ENCODE data around the gene LAMB1.
"Not testable (repeated sequence)": the region's sequence is repeated elsewhere in the genome, so short reads cannot be mapped to it uniquely, and the experiment has no call there.

LAMB1 gene

DNA sequence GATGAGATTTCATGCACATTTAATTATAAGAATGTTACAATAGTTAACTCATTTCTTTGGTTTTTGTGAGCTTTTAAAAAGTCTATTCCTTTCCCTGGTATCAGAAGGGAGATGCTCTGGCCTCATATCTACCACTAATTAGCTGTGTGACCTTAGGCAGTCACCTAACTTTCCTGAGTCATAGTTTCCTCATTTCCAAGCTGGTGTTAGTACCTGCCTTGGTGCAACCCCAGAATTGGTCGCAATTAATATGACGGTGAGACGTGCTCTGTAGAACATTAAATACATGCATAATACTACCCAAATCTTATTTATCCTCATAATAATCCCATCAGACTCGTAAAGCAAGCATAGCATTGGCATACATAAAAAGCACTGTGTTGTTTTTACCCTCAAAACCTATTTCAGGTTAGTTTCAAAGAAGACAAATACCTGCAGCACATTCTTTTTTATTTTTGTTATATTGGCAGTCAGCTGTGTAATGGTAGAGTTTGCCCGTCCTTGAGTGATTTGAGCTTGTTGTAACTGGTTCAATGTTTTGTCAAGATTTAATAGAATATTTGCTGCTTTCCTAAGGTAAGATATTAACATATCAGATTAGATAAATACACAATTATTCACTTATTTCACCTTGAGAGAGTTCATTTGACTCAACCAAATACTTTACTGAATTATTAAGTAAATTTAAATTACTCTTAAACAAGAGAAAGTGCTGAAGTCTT lies 31.0 kb upstream of the LAMB1 start:
- H3K27ac ChIP-seq (ENCODE audit: low read length), result no peak overlapping the region
- no peak overlapping the region for H3K4me3 ChIP-seq (ENCODE audit: low read length)
- no peaks in the 10 kb centered on the region for H3K36me3 ChIP-seq (ENCODE audit: control insufficient read depth, low read depth, low read length)
- no peaks in the 10 kb centered on the region for H3K27me3 ChIP-seq (ENCODE audit: control insufficient read depth, insufficient read depth, low read length)
- H3K9me3 ChIP-seq (ENCODE audit: control insufficient read depth, low read depth, low read length), result no peaks in the 10 kb centered on the region
- peaks cover 12% of the 10 kb centered on the region for H3K4me1 ChIP-seq (ENCODE audit: control insufficient read depth, low read depth, low read length)
- no peak overlapping the region for H3K9ac ChIP-seq (ENCODE audit: low read length)

DNA sequence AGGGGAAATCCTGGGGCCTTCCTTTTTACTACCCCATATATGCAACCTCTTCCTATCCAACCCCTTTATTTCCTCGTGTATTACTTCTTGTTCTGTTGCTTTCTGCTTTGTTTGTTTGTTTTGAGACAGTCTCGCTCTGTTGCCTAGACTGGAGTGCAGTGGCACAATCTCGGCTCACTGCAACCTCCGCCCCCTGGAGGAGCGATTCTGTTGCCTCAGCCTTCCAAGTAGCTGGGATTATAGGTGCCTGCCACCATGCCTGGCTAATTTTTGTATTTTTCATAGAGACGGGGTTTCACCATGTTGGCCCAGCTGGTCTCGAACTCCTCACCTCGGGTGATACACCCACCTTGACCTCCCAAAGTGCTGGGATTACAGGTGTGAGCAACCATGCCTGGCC lies 30.3 kb upstream of the LAMB1 start:
- H3K4me3 ChIP-seq (ENCODE audit: low read length); H3K36me3 ChIP-seq (ENCODE audit: control insufficient read depth, low read depth, low read length); H3K27me3 ChIP-seq (ENCODE audit: control insufficient read depth, insufficient read depth, low read length); H3K9ac ChIP-seq (ENCODE audit: low read length); H3K27ac ChIP-seq (ENCODE audit: low read length); H3K9me3 ChIP-seq (ENCODE audit: control insufficient read depth, low read depth, low read length): not testable (repeated sequence)
- H3K4me1 ChIP-seq (ENCODE audit: control insufficient read depth, low read depth, low read length), result peaks cover 12% of the 10 kb centered on the region

DNA sequence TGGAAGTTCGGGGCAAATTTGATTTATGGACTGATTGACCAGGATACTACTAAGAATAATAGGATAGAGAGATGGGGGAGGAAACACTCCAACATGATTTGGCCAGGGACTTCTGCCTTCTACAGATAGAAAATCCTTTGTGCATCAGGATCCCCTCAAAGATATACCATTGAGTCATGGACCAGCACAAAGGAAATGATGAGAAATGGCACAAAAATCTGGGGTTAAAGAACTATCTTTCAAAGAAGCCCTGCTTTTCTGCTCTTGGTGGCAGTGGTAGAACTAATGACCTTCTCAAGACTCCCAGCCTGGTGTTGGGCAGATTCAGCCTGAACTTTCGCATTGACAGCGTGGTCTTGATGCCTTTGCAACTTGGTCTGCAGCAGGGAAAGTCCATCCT lies 27.6 kb upstream of the LAMB1 start:
- H3K27ac ChIP-seq (ENCODE audit: low read length), result no peak overlapping the region
- H3K4me1 ChIP-seq (ENCODE audit: control insufficient read depth, low read depth, low read length), result peaks cover 12% of the 10 kb centered on the region
- no peak overlapping the region for H3K9ac ChIP-seq (ENCODE audit: low read length)
- H3K36me3 ChIP-seq (ENCODE audit: control insufficient read depth, low read depth, low read length), result no peaks in the 10 kb centered on the region
- no peaks in the 10 kb centered on the region for H3K9me3 ChIP-seq (ENCODE audit: control insufficient read depth, low read depth, low read length)
- H3K27me3 ChIP-seq (ENCODE audit: control insufficient read depth, insufficient read depth, low read length), result no peaks in the 10 kb centered on the region
- no peak overlapping the region for H3K4me3 ChIP-seq (ENCODE audit: low read length)

DNA sequence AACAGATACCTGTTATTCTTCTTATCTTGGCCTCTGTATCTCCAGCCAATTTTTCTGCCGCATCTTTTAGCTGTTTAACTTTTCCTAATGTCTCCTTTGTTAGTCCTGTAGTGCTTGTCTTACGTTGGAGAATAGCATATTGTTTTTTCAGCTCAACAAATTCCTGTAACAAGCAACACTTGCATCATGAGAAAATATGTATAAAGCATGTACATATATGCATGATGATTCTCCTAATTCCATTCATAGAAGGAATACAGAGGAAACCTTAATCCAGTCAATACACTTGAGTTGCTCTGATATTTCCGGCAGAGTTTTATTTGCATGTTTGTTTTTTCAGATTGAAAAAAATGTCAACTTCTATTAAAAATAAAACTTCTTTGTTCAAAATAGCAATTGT lies 26.1 kb upstream of the LAMB1 start:
- peaks cover 4% of the 10 kb centered on the region for H3K4me1 ChIP-seq (ENCODE audit: control insufficient read depth, low read depth, low read length)
- H3K9me3 ChIP-seq (ENCODE audit: control insufficient read depth, low read depth, low read length), result no peaks in the 10 kb centered on the region
- no peak overlapping the region for H3K9ac ChIP-seq (ENCODE audit: low read length)
- H3K4me3 ChIP-seq (ENCODE audit: low read length), result no peak overlapping the region
- no peaks in the 10 kb centered on the region for H3K36me3 ChIP-seq (ENCODE audit: control insufficient read depth, low read depth, low read length)
- H3K27me3 ChIP-seq (ENCODE audit: control insufficient read depth, insufficient read depth, low read length), result no peaks in the 10 kb centered on the region
- no peak overlapping the region for H3K27ac ChIP-seq (ENCODE audit: low read length)

DNA sequence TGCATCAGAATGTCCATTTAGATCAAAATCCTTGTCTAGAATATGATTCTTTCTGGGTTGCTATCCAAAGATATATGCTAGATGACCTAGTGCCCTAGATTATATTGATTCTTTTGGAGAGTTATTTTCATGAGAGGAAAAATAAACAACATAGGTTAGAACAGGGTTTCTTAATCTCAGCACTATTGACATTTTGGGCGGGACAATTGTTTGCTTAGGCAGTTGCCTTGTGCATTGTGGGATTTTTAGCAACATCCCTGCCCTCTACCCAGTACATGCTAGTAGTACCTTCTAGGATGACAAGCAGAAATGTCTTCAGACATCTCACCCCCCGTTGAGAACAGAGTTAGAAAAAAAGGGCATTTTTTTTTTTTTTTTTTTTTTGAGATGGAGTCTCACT lies 25.1 kb upstream of the LAMB1 start:
- no peak overlapping the region for H3K27ac ChIP-seq (ENCODE audit: low read length)
- no peaks in the 10 kb centered on the region for H3K27me3 ChIP-seq (ENCODE audit: control insufficient read depth, insufficient read depth, low read length)
- no peaks in the 10 kb centered on the region for H3K9me3 ChIP-seq (ENCODE audit: control insufficient read depth, low read depth, low read length)
- no peaks in the 10 kb centered on the region for H3K36me3 ChIP-seq (ENCODE audit: control insufficient read depth, low read depth, low read length)
- H3K4me3 ChIP-seq (ENCODE audit: low read length), result no peak overlapping the region
- H3K9ac ChIP-seq (ENCODE audit: low read length), result no peak overlapping the region
- no peaks in the 10 kb centered on the region for H3K4me1 ChIP-seq (ENCODE audit: control insufficient read depth, low read depth, low read length)

DNA sequence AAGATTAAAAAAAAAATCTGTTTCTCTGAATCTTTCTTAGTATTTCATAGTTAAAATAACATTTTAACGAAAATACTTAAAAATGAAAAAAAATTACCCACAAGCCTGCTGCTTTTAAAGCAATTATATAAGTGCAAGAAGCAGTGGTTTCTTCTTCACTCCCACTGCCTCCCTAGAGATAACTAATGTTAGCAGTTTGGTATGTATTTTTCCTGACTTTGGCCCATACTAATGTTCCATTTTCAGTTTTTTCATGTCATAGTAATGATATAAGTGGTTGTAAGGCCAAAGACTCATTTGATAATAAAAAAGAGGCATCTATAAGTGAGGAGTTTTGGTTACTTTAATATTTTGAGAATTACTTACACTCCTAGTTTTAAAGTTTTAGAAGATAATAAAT lies 24.3 kb upstream of the LAMB1 start:
- Histone ChIP-seq H3K36me3 (ENCODE audit: control insufficient read depth, low read depth, low read length) (no peaks in the 10 kb centered on the region), H3K4me1 (ENCODE audit: control insufficient read depth, low read depth, low read length) (no peaks in the 10 kb centered on the region), H3K4me3 (ENCODE audit: low read length) (no peak overlapping the region), H3K27ac (ENCODE audit: low read length) (no peak overlapping the region), H3K9me3 (ENCODE audit: control insufficient read depth, low read depth, low read length) (no peaks in the 10 kb centered on the region), H3K9ac (ENCODE audit: low read length) (no peak overlapping the region), H3K27me3 (ENCODE audit: control insufficient read depth, insufficient read depth, low read length) (no peaks in the 10 kb centered on the region)

DNA sequence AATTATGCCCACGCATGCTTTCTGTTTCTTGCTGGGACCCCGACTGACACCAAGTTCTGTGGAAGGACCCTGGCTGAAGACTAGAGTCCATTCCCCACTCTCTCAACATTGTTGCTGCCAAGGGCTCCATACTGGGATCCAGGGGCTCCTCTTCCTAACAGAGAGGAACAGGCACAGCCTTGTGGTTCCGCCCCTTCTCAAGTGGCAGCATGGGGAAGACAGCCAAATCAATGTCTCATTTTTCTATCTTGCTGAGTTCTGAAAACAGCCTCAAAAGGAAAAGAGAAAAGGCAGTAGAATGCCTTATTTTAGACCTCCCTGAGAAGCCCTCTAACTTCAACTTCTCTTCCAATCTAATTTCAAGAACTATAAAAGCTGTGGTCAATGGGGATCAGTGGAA lies 23.7 kb upstream of the LAMB1 start:
- no peaks in the 10 kb centered on the region for H3K27me3 ChIP-seq (ENCODE audit: control insufficient read depth, insufficient read depth, low read length)
- H3K4me3 ChIP-seq (ENCODE audit: low read length), result no peak overlapping the region
- H3K9me3 ChIP-seq (ENCODE audit: control insufficient read depth, low read depth, low read length), result no peaks in the 10 kb centered on the region
- H3K36me3 ChIP-seq (ENCODE audit: control insufficient read depth, low read depth, low read length), result no peaks in the 10 kb centered on the region
- no peaks in the 10 kb centered on the region for H3K4me1 ChIP-seq (ENCODE audit: control insufficient read depth, low read depth, low read length)
- H3K9ac ChIP-seq (ENCODE audit: low read length), result no peak overlapping the region
- no peak overlapping the region for H3K27ac ChIP-seq (ENCODE audit: low read length)

DNA sequence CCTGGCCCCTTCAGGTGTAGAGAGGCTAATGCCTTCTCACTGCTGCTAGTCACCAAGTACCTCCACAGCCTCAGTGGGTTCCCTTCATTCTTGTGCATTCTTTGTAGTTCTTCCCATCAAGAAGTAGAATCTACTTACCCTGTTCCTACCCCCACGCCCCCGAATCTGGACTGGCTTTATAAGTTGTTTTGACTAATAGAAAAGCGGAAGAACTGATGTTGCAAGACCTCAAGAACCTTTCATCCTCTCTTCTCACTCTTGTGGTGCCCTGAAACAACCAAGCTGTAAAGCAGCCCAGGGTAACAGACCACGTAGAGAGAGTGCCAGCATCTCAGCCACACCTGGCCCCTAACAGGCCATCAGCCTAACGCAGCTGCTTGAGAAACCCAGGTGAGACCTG lies 23.2 kb upstream of the LAMB1 start:
- Histone ChIP-seq H3K4me3 (ENCODE audit: low read length) (no peak overlapping the region), H3K9me3 (ENCODE audit: control insufficient read depth, low read depth, low read length) (no peaks in the 10 kb centered on the region), H3K4me1 (ENCODE audit: control insufficient read depth, low read depth, low read length) (no peaks in the 10 kb centered on the region), H3K36me3 (ENCODE audit: control insufficient read depth, low read depth, low read length) (no peaks in the 10 kb centered on the region), H3K9ac (ENCODE audit: low read length) (no peak overlapping the region), H3K27me3 (ENCODE audit: control insufficient read depth, insufficient read depth, low read length) (no peaks in the 10 kb centered on the region), H3K27ac (ENCODE audit: low read length) (no peak overlapping the region)

DNA sequence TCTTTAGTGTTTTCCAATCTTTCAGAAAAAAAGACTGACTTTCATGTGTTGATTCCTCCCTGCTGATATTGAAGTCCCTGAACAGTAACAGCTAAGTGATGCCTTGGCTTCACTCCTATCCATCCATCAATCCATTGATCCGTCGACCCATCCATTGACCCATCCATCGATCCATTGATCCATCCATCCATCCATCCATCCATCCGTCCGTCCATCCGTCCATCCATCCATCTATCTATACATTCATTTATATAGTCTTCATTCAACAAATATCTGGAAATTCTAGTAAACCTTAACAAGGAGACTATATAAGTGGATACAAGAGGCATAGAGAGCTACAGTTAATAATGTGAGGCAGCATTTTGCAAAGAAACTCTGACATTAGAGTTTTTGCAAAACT lies 21.6 kb upstream of the LAMB1 start:
- no peak overlapping the region for H3K27ac ChIP-seq (ENCODE audit: low read length)
- H3K9ac ChIP-seq (ENCODE audit: low read length), result no peak overlapping the region
- H3K36me3 ChIP-seq (ENCODE audit: control insufficient read depth, low read depth, low read length), result no peaks in the 10 kb centered on the region
- no peak overlapping the region for H3K4me3 ChIP-seq (ENCODE audit: low read length)
- no peaks in the 10 kb centered on the region for H3K27me3 ChIP-seq (ENCODE audit: control insufficient read depth, insufficient read depth, low read length)
- no peaks in the 10 kb centered on the region for H3K9me3 ChIP-seq (ENCODE audit: control insufficient read depth, low read depth, low read length)
- H3K4me1 ChIP-seq (ENCODE audit: control insufficient read depth, low read depth, low read length), result no peaks in the 10 kb centered on the region

DNA sequence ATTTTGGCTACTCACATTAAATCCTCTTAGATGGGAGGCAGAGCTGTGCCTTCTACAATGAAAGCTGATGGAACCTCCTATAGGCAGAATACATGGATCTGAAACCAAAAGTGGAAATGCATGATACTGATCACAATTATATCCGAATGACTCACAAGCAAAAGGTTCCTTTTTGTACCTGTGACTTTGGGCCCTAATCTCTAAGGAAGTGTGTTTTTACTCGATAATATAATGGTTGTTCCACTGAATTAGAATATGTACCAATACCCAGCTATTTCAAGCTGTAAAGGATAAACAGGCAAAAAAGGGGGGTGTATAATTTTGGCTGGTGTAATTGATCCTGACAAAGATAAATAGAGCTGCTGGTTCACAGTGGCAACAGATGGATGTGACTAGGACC lies 17.6 kb upstream of the LAMB1 start:
- H3K9me3 ChIP-seq (ENCODE audit: control insufficient read depth, low read depth, low read length), result no peaks in the 10 kb centered on the region
- no peaks in the 10 kb centered on the region for H3K27me3 ChIP-seq (ENCODE audit: control insufficient read depth, insufficient read depth, low read length)
- no peaks in the 10 kb centered on the region for H3K4me1 ChIP-seq (ENCODE audit: control insufficient read depth, low read depth, low read length)
- no peak overlapping the region for H3K27ac ChIP-seq (ENCODE audit: low read length)
- H3K9ac ChIP-seq (ENCODE audit: low read length), result no peak overlapping the region
- H3K36me3 ChIP-seq (ENCODE audit: control insufficient read depth, low read depth, low read length), result no peaks in the 10 kb centered on the region
- no peak overlapping the region for H3K4me3 ChIP-seq (ENCODE audit: low read length)

DNA sequence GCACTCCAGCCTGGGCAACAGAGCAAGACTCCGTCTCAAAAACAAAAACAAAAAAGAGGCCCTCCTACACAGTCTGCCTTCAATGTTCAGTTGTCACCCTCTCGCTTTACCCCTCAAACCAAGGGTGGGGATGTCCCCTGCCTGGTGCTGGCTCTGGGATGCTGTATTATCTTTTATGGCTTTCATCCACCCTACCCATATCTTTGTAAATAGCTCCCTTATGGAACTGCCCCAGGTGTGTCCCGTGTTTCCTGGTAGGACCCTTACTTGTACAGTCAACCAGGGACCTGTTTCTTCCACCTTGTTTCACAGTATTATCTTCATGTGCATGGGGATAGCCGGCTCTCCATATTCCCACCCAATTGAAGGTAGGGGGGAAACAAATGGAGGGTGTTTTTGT lies 15.7 kb upstream of the LAMB1 start:
- Histone ChIP-seq H3K9ac (ENCODE audit: low read length) (no peak overlapping the region), H3K9me3 (ENCODE audit: control insufficient read depth, low read depth, low read length) (no peaks in the 10 kb centered on the region), H3K27ac (ENCODE audit: low read length) (no peak overlapping the region), H3K27me3 (ENCODE audit: control insufficient read depth, insufficient read depth, low read length) (no peaks in the 10 kb centered on the region), H3K4me1 (ENCODE audit: control insufficient read depth, low read depth, low read length) (no peaks in the 10 kb centered on the region), H3K36me3 (ENCODE audit: control insufficient read depth, low read depth, low read length) (no peaks in the 10 kb centered on the region), H3K4me3 (ENCODE audit: low read length) (no peak overlapping the region)

DNA sequence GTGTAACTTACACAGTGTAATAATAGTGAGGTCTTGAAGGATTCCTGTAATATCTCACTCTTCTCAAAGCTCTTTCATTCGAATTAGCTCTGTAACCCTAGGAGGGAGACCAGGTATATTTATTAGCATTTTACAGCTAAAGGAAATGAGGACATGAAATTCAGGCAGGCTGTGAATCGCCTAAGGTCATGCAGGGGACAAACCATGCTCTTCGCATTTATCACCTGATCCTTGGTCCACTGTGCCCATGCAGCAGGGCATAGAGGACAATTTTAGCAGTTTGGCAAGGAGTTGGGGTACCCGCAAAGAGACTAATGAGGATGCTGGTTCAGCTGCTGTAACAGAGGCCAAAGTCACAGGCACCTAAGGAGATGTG lies 14.8 kb upstream of the LAMB1 start:
- H3K27me3 ChIP-seq (ENCODE audit: control insufficient read depth, insufficient read depth, low read length), result no peaks in the 10 kb centered on the region
- no peaks in the 10 kb centered on the region for H3K9me3 ChIP-seq (ENCODE audit: control insufficient read depth, low read depth, low read length)
- no peaks in the 10 kb centered on the region for H3K36me3 ChIP-seq (ENCODE audit: control insufficient read depth, low read depth, low read length)
- H3K9ac ChIP-seq (ENCODE audit: low read length), result no peak overlapping the region
- no peak overlapping the region for H3K27ac ChIP-seq (ENCODE audit: low read length)
- H3K4me1 ChIP-seq (ENCODE audit: control insufficient read depth, low read depth, low read length), result no peaks in the 10 kb centered on the region
- H3K4me3 ChIP-seq (ENCODE audit: low read length), result no peak overlapping the region
